ENCODE results near the gene MAP4K2.

The MAP4K2 gene

DNA sequence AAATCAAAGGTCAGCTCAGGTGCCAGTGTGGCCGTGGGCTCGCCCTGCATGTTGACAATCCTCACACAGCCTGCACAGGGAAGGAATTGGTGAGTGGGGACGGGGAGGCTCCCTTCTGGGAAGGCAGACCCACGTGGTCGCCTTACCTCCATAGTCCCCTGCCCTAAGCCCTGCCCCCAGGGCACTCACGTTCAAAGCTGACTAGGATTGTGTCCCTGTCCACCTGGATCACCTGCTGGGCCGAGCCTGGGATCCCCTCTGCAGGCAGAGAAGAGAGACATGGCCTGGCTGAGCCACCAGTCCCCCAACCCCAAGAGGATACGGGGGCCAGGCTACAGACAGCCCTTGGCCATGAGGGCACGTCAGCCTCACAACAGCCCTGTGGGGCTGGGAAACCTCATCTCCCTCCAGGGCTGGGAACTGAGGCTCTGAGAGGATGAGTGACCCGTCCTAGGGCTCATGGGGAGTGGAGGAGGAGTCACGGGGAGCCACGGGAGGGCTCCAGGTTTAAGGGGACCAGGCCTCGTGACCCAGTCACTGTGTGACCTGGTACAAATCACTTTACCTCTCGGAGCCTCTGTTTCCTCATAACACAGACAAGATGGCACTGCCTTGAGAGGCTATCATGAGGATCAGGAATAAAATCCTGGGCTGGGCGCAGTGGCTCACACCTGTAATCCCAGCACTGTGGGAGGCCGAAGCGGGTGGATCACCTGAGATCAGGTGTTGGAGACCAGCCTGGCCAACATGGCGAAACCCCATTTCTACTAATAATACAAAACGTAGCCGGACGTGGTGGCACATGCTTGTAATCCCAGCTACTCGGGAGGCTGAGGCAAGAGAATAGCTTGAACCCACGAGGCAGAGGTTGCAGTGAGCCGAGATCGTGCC lies 12.6 kb downstream of the MAP4K2 start:
- DNase-seq: no peak

DNA sequence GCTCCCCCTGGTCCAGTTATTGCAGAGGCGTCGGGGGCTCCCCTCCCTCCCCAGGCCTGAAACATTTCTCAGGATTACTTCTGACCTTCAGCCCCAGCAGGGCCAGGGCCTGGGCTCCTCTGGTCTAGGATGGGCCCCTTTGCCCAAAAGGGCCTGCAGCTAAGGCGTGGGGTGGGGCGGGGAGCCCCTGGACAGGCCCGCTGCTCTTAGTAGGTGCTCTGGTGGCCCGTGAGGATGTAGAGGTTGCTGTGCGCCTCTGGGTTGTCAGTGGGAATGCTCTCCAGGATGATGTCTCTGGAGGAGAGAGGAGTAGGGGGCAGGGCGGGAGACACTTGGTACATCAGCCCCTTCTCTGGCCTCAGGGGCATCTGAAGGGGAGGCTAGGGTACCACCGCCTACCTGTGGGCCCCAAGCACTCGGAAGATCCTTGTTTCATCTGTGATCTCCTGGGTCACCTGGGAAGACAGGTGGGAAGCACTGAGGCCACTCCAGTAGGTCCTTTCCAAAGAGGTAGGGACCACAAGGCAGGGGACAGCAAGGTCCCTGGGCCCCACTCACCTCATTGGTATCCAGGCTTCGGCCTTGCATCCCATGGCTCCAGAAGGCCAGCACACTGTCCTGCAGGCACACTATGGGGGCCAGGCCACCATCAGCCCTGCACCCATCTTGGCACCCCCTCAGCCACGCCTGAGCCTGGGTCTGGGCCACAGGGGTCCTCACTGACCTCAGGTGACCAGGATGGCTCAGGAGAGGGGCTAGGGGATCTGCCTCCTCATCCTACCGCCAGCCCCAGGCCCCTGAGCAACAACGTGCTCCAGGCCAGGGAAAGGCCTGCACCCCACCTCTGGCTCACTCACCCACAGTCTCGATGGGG lies 13.4 kb downstream of the MAP4K2 start:
- DNase-seq: no peak

DNA sequence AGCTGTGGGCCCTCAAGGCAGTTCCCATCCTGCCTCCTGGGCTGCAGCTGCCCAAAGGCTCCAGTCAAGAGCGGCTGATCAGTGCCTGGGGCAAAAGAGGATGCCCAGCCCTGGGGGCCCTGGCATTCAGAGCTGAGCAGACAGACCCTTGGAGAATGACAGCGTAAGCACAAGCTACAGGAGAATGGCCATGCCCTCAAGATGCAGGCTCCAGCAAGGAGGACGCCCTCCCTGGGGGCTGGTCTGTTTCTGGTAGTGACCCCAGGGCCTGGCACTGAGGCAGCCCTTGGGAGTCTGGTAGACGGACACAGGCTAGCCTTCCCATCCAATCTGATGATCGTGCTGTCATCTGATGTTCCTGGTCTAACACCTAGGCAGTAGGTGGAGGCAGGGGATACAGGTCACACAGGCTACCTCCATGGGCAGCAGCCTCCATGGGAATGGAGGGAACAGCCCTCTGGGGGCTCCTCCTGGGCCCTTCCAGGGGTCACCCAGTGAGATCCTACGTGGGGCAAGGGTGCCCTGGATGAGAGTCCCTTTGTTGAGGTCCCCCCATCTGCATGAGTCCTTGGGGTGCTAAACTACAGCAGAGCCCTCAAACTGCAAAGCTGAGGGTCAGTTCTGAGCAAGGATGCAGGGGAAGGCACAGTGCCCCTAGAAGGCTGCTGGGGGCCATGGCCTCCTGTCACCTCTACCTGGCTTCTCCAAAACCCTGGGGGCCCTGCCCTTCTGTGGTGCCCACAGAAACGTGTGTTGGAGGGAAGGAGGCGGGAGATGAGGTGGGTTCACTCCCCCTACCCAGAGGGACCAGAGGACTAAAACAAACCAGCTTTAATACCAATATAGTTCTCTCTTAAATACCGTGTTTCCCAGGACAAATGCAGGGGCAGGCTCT lies 14.4 kb downstream of the MAP4K2 start:
- no peak for DNase-seq

DNA sequence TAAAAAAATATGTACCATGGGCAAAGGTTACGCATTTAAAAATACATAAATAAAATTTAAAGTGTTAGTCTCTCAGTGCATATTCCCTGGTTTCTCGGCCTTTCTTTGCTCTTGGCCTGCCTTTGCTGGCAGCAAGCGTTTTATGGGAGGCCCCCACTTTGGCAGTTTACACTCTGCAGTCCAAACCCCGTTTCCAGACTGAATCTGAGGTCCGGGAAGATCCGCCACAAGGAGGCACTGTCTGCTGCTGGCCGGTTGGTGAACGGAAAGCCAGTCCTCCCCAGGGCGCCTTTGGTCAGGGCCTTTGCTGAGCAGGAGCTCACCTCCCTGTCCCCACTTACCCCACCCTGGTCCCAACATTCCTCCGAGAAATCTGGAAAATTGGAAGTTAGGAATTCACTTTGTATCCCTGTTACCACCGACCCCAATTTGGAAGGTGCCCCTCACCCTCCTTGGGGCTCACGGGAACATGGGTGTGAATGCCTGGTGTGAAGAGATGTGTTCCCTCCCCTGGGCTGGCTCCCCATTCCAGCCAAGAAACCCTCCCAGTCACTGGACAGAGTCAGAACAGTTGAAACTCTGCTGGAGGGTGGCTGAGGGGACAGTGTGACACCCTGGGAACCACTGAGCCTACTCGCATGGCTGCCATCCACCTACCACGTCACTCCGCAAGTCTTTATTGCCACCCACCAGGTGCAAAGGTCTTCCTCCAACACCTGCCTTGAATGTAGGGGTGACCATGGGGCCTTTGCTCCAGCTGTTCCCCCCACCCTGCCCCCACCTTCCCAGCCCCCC lies 15.3 kb downstream of the MAP4K2 start:
- DNase-seq: peak; percentile 72

DNA sequence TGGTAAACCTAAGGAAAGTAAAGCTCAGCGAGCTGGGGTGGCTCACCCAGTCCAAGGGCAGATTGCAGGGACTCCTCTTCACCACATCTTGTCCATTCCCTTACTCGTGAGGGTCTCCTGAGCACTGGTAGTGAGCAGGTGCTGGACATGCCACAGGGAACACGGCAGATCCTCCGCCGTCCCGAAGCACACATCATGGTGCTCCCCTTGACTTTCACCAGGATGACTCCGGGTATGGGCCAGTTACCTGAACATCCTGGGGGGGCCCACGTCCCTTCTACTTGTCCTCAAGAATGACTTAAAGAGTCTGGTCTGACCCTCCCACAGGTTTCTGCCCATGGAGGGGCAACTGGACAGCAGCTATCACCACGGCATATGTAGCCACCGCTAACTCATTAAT lies 16.7 kb downstream of the MAP4K2 start:
- DNase-seq: no peak

DNA sequence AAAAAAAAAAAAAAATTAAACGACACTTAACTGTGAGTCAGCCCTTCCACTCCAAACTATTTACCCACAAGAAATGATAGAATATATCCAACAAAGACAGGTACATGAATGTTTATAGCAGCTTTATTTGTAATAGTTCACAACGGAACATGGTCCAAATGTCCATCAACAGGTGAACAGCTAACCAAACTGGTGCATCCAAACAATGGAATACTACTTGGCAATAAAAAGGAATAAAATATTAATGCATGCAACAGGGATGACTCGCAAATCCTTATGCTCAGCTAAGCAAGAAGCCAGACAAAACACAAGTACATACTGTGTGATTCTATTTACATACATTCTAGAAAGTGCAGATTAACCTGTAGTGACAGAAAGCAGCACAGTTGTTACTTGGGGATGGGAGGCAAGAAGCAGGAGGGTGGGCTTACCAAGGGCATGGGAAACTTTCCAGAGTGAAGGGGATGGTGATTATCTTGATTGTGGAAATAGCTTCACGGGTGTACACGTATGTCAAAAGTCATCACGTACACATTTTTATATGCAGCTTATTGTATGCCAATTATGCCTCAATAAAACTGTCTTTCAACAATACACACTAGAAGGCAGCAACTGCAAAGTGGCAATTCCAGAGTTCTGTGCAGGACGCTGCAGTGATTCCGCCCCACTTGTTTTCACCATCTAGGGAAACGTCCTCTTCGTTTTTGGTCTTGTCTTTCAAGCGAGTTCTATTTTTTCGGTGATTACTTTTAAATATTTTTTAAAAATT lies 18.0 kb downstream of the MAP4K2 start:
- DNase-seq: no peak

DNA sequence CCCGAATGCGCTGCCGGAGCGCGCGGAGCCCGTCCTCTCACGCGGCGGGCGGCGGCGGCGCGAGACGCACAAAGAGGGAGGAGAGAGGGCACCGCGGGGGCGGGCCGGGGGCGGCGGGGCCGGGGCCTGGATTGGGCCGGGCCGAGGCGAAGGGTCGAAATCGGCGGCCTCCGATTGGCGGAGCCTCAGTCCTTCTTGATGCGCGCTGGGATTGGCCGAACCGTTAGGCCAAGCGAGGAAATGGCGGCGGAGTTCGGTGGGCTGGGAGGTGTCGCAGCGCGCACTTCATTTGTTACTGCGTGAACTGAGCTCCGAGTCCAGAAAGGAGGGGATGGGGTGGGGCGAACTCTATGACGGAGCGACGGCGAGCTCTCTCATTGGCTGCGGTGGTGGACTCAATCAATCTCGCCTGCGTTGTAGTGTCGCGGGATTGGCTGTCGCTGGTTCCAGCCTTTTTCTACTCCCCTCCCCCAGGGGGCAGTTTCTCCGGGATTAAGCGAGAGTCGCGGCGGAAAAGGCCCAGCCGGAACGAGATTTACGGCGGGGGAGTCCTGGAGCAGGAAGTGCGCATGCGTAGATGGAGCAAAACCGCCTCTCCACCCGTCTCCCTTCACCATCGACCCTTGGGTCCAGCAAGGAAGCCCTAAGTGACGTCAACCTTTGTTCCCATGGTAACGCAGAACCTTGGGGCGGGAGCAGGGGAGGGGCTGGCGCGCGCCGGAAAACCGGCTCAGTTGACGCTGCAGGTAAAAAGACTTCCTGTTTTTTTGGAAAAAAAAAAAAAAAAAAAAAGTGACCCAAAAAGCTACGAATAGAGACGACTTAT lies 24.3 kb downstream of the MAP4K2 start, which contains the start of gene SF1:
Gene SF1, minus strand, starts transcription at position 70 of the 826 bp plus-strand sequence. CDS start 150 bp downstream, outside the sequence.
- peak; percentile 99 for DNase-seq

DNA sequence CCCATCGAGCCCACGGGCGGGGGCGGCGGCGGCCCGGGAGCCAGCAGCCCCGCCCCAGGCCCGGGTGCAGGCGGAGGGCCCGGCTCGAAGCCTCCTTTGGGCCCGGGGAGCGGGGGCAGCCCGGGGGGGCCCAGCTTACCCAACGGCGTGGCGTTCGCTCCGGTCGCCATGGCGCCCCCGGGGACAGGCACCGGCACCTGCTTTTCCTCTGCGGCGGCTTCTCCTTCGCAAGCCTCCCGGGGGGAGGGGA lies 24.9 kb downstream of the MAP4K2 start:
- no peak for DNase-seq

DNA sequence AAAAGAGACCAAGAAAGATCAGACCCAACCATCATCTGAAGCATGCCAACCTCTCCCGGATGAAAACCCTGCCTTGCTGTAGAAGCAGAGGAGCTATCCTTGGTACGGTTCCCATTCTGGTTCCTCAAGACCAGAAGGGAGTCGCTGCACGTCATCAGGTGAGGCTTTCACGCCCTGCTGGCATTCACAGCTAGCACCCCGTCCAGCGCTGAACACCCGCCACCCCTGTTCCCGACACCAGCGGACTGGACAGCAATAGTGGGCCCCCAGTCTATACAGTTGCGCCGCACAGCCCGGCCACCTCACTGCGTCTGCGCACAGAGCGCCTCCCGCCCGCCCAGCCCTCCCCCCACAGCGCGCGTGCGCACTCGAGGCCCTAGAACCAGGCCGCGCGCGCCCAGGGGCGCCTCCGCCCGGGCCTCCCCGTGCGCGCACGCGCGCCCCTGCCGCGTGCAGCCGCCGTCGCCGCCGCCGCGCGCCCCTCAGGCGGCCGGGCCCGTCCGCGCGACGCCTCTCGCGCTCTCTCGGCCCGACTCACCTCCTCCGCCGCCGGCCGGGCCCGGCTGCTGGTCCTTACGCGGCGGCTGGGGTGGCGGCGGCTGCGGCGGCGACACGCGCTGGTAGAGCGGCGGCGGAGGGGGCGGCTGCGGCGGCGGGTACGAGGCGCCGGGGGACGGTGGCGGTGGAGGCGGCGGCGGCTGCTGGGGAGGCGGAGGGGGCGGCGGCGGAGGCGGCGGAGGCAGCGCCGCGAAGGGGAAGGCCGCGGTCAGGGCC lies 25.4 kb downstream of the MAP4K2 start:
- DNase-seq: peak; percentile 84

DNA sequence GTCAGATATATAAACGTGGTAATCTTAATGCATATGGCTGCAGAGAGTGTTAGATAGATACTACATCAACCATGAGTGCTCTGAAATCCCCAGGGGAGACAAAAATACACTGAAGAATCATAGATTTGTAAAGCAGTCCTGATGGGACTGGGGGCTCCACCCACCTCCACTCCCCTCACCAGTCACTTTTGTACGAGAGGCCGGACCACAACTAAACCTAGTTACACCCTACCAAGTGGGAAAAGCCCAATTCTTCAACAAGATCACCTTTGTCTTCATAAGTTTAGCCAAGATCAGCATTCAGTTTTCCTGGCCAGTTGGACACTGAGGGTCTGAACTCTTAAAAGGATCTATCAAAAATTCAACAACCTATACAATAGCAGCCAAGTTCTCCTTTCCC lies 26.1 kb downstream of the MAP4K2 start:
- no peak for DNase-seq

DNA sequence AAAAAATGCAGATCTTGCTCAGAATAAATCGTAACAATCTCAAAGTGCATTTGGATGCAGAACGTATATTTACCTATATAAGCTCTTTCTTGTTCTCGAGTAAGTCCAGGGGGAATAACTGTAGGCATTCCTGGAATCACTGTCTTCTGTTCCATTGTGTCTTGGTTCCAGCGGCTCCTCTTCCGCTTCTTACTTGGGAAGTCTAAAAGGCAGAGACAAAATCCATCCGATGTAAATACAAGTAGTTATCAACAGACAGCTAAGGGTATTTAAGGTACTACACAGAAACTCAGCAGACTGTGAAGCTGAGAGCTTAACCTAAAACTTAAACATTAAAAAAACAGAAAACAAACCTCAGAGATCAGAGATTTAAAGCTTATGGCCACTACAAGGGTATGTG lies 26.6 kb downstream of the MAP4K2 start:
- DNase-seq: no peak

DNA sequence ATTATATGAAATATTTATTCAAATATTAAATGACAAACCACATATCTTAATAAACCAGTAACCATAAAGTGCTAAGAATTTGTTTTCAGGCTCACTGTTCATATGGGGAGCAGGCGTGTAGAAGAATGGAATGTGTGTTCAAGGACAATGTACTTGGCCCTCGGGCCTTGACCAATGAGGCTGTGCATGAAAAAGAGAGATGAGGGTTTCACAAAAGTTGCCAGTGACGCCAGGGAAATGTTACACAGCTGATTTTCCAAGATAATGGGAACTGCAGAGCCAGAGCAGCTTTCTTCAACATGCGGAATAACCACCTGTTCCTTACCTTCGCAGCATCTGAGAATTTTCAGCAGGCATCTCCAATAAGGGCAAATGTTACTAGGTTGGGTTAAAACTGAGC lies 28.9 kb downstream of the MAP4K2 start:
- no peak for DNase-seq

DNA sequence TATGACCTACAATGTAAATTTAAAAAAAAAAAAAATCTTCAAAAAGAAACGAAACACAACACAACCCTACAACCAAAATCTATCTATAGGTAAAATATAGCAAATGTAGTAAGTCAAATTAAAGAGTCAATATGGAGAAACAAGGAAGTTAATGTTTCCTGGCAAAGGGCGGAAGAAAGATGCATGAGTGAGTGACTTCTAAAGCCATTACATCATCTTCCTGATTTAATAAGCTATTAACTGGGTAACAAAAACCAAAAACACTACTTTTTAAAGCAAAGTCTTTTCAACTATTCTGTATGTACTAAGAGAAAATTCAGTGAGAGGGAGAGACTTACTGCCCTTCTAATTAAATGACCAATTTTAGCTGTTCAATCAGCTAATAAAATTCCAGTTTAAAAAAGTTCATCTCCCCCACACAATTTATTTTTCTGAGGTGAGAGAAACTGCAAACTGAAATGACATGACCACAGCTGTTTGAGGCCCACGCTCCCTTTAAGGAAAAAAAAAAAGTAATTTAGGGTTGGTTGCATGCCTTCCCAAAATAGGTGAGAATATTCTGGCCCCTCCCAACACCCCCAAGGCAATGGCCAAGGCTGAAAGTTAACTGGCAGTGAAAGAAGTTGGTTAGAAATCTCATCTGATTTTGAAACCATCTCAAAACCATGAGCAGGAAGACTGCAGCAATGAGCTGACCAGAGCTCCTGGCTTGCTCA lies 30.6 kb downstream of the MAP4K2 start:
- DNase-seq: no peak

DNA sequence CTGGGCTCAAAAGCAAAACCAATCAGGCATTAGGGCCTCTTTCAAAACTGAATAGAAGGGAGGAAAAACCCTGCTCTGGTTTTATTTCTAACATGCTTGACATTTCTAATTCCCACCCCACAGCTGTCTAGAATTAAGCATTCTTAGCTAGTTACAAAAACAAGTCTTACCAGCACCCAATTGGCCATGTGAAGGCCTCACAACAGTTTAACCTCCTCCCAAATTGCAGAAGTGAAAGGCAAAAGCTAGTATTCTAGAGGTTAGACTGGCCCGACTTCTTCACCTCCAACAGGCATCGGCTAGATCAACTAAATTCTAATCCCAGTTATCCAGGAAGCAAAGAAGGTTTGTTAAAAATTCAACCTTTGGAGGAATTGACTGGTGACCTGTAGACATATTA lies 31.2 kb downstream of the MAP4K2 start:
- no peak for DNase-seq

DNA sequence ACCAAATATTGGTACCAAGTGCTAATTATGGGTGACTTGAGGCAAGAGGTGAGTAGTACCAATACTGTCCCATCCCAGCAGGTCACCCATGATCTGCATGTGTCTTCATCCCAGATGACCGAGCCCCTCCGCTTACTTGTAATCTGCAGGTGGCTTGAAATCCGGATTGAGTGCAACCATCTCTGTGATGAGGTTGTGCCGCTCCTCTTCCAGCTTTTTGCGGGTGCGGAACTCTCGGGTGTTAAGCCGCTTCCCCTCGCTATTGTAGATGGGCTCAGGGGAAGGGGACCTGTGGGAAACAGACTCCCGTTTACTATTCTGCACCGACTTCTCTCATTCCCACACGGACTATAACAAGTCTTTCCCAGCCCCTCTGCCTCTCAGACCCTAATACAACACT lies 32.9 kb downstream of the MAP4K2 start:
- DNase-seq: no peak

DNA sequence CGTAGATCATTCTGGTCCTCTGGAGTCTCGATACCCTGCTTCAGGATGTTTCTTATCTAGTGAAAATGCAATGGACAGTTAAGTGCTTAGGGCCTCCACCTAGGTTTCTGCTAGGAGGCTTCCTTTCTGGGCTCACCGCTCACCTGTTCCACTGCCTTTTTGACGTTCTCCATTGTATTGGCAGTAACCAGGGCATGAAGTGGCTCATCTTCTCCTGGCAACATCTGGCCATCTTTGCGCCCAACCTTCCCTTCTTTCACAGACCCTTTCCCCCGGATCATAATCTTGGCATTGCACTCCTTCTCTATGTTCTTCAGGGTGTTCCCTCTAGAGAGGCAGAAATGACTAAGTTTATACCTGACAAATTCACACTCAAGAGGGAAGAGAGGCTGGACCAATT lies 33.7 kb downstream of the MAP4K2 start:
- no peak for DNase-seq

DNA sequence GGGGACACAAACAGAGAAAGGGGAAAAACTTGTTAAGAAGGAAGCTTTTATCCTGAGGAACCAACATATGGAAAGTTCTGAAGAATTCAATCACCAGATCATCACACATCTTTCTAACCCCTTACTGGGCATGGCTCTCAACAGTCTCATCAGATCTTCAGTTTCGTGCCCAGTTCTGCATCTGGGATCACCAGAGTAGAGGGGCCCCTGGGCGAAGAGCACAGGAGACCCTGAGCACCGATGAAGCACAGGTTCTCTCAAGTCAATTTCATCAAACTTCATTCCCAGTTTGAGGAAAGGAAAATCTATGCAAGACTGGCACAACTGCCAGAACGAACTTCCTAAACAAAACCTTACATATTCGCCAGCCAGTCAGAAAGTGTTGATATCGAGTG lies 34.7 kb downstream of the MAP4K2 start:
- no peak for DNase-seq

DNA sequence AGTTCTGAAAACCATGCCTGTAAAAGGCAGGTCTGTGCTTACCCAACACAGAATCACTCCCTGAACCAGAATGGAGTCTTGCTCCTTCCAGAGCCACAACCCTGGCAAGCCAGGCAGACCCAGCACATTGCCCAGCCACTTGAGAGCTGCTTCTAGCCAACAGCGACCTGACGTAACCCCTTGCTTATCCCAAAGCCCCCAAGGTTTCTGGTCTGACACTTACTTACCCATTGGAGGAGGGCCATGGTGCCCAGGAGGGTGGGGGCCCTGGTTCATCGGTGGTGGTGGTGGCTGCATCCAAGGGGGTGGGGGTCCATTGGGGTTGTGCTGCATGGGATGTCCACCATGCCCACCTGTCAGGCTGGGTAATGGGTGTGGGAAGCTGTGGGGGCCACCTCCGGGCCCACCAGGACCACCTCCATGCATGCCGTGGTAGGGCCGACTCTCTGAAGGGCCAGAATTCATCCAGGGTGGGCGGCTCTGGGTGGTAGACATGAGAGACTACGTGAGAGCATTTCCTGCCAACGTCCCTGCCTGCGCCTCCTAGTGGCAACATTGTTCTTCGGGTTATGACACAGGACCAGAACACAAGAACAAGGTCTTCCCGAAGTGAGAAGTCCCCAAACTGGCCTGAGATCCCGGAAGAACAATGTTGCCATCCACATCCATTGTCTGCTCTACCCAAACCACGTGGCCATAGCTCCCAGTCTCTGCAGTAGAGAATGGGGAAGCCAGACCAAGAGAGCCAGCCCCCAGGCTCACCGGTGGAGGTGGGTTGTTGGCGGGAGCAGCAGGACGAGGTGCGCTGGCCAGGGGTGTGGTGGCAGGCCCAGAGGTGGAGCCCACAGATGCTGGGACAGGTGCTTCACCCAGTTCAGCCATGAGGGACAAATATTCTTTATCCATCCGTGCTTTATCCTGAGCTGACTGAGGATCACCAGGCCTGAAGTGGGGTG lies 35.4 kb downstream of the MAP4K2 start:
- peak; percentile 88 for DNase-seq
